SJCRH30 (cell line): ENCODE measurements around the gene MCTP1. TPM values are rescaled to one million over a fixed set of nuclear protein-coding genes. Genes with fewer than 3 reads are reported as not detected.
A peak's percentile ranks its signal among the peaks of the same experiment; 100 is the strongest.

Experiments used
- DNase-seq, 2 experiments: peaks; one replicate each; pipeline ENCODE4 v3.0.0-alpha.2; 2015 to 2020
- H3K27ac ChIP-seq: fragments of 250-450 bp; sonication (Bioruptor Pico); 2 replicates; pipeline ENCODE4 v1.5.1; 2020; ENCODE audit warnings: mild to moderate bottlenecking, moderate library complexity
- H3K27me3 ChIP-seq: fragments of 250-450 bp; sonication (Bioruptor Pico); 2 replicates; pipeline ENCODE4 v1.5.1; 2020; ENCODE audit warnings: mild to moderate bottlenecking, moderate library complexity
- H3K36me3 ChIP-seq: fragments of 250-450 bp; sonication (Bioruptor Pico); 2 replicates; pipeline ENCODE4 v1.5.1; 2020; ENCODE audit warnings: mild to moderate bottlenecking, moderate library complexity
- H3K4me1 ChIP-seq: fragments of 250-450 bp; sonication (Bioruptor Pico); 2 replicates; pipeline ENCODE4 v1.5.1; 2020; ENCODE audit warnings: mild to moderate bottlenecking, moderate library complexity
- H3K4me3 ChIP-seq: fragments of 250-450 bp; sonication (Bioruptor Pico); 2 replicates; pipeline ENCODE4 v1.5.1; 2020; ENCODE audit warnings: mild to moderate bottlenecking, moderate library complexity
- H3K9me3 ChIP-seq: fragments of 250-450 bp; sonication (Bioruptor Pico); replicated peaks from 2 replicates; pipeline ENCODE4 v1.5.1; 2020; ENCODE audit warnings: mild to moderate bottlenecking, moderate library complexity
- total RNA-seq: library from RNA; depleted of rRNA; stranded (reverse); fragments of >200 nt; shearing (Covaris generic); gene quantifications from 2 replicates; pipeline ENCODE4 v1.2.3, GENCODE V29; 2014

The MCTP1 gene
- total RNA-seq, 1 experiment from 2014 or later: 1.8 TPM

DNA sequence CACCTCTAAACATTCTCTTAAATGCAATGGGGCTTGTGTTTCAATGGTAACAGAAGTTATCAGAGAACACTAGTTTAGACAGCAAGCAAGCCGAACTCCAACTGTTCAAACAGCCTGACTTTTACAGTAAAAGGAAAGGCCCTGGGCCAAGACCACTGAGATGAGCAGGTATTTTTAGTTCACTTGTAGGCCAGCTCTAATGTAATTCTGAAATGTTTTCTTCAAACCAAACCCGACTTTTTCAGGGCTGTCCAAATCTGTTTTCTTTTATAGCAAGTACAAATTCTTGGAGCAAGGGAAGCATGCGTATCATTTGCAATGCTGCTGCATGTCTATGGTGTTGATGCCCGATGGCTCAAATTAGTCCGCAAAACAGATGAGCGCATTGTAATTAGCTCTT is 473.6 kb downstream of the MCTP1 start:
- Histone ChIP-seq H3K27me3 (no peaks in the 10 kb centered on the region), H3K36me3 (no peaks in the 10 kb centered on the region)
- DNase-seq: no peak

DNA sequence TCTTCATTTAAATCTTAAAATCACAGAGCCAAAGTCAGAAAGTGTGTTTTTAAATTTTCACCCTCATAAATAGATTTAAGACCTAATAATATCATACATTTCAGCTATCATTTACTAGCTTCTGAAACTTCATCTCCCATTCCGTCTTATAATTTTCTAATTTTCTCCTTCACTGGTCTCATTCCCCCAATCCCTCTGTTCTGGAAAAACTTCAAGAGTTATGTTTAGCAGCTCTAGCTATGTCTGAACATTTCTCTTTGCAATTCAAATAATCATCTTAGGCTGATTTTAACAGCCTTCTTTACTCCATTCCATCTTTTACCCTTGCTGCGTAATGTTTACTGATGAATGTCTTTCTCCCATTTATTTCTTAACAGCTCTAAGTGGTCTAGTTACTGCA is 474.0 kb downstream of the MCTP1 start:
- H3K9me3 ChIP-seq: no peaks in the 10 kb centered on the region

More for the DNA sequence above, 473.6 kb downstream of the MCTP1 start:
- H3K4me3 ChIP-seq: no peak overlapping the region
- H3K4me1 ChIP-seq: no peaks in the 10 kb centered on the region
- H3K27ac ChIP-seq: no peak overlapping the region
- no peaks in the 10 kb centered on the region for H3K9me3 ChIP-seq

DNA sequence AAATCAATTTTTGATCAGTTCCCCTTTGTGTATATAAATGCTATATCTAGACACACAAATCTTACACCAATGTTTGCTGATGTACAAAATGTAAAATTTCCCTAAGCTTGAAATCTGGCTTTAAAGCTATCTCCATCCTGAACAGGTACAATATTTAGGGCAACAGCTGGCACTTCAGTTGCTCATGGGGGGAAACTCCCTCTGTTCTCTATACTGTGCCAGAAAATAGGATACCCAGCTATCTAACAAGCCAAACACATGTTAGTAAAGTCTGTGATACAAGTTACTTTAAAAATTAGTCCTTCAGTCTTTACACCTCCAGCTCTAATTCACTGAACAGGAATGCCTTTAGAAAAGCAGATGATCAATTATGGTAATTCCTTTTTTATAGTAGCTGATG is 474.6 kb downstream of the MCTP1 start:
- Histone ChIP-seq H3K4me1 (no peaks in the 10 kb centered on the region), H3K9me3 (no peaks in the 10 kb centered on the region), H3K4me3 (no peak overlapping the region), H3K27me3 (no peaks in the 10 kb centered on the region), H3K27ac (no peak overlapping the region), H3K36me3 (no peaks in the 10 kb centered on the region)
- DNase-seq: no peak

More for the DNA sequence above, 474.0 kb downstream of the MCTP1 start:
- H3K27ac ChIP-seq: no peak overlapping the region
- DNase-seq: no peak
- H3K36me3 ChIP-seq: no peaks in the 10 kb centered on the region
- H3K4me3 ChIP-seq: no peak overlapping the region
- H3K4me1 ChIP-seq: no peaks in the 10 kb centered on the region
- no peaks in the 10 kb centered on the region for H3K27me3 ChIP-seq

GRCh38 chr5:94808497-94808896 is 476.4 kb downstream of the MCTP1 start:
- Histone ChIP-seq H3K9me3 (no peaks in the 10 kb centered on the region), H3K36me3 (no peaks in the 10 kb centered on the region), H3K27ac (no peak overlapping the region), H3K4me3 (no peak overlapping the region), H3K27me3 (no peaks in the 10 kb centered on the region), H3K4me1 (no peaks in the 10 kb centered on the region)
- no peak for DNase-seq

GRCh38 chr5:94807985-94808384 is 476.9 kb downstream of the MCTP1 start:
- H3K9me3 ChIP-seq: no peaks in the 10 kb centered on the region

GRCh38 chr5:94802450-94802849 is 482.4 kb downstream of the MCTP1 start:
- Histone ChIP-seq H3K4me3 (no peak overlapping the region), H3K9me3 (no peaks in the 10 kb centered on the region), H3K27ac (no peak overlapping the region), H3K27me3 (no peaks in the 10 kb centered on the region), H3K4me1 (no peaks in the 10 kb centered on the region), H3K36me3 (no peaks in the 10 kb centered on the region)
- peak in 1 of 2 experiments; percentile 65 for DNase-seq

More at GRCh38 chr5:94807985-94808384, 476.9 kb downstream of the MCTP1 start:
- Histone ChIP-seq H3K27me3 (no peaks in the 10 kb centered on the region), H3K4me3 (no peak overlapping the region), H3K36me3 (no peaks in the 10 kb centered on the region), H3K4me1 (no peaks in the 10 kb centered on the region), H3K27ac (no peak overlapping the region)
- peak in 1 of 2 experiments; percentile 25 for DNase-seq

DNA sequence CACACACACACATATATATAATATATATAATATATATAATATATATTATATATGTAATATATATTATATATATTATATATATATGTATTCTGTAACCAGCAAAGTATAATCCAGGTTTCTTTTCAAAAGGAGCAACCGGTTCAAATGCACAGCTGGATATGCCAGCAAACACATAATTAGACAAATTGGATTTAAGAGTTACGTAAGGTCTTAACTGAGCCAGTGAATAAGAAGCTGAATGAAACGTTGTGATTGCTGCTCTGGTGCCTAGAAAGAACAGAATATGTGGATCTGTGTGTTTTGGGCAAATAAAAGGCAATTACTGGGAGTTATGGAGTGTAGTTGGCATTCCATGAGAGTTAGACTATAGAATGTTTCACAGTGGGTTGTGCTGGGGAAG is 488.3 kb downstream of the MCTP1 start:
- DNase-seq: no peak
- no peaks in the 10 kb centered on the region for H3K27me3 ChIP-seq
- no peak overlapping the region for H3K27ac ChIP-seq
- H3K9me3 ChIP-seq: no peaks in the 10 kb centered on the region; the same call in 1 of the 2 replicates
- H3K4me3 ChIP-seq: no peak overlapping the region
- no peaks in the 10 kb centered on the region for H3K36me3 ChIP-seq
- no peaks in the 10 kb centered on the region for H3K4me1 ChIP-seq

GRCh38 chr5:94793816-94794198 is 491.1 kb downstream of the MCTP1 start:
- no peak overlapping the region for H3K27ac ChIP-seq
- DNase-seq: no peak

DNA sequence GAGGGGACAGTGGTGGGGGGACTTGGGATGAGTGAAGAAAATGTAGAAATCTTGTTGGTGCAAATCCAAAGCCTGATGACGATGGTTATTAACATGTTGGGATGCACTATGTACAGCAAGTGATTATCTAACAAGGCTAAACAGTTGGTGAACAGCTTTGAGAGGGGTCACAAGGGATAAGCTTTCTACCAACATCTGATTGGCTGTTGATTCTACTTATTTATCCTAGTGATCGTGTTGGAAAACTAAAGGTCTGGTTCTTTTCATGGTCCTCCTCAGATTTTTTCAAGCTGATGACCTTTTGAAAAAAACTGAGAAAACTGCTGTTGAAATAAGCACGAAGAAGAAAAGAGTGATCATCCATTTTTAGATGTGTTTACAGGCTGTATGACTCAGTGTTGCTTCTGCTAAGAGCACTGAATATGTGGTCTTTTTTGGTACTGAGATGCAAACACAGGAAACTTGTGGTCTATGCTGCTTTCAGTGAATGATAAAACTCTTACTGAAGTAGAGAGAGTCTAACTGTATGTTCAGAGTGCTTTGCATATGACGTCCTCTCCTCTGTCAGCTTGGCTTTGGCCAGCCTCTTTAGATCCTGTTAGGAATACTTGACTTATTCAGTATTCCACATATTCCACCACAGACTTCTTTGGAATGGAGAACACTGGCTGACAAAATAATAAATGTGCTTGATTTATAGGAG is 491.6 kb downstream of the MCTP1 start:
- no peaks in the 10 kb centered on the region for H3K4me1 ChIP-seq
- no peak for DNase-seq
- H3K27ac ChIP-seq: no peak overlapping the region
- no peaks in the 10 kb centered on the region for H3K27me3 ChIP-seq
- no peaks in the 10 kb centered on the region; the same call in 1 of the 2 replicates for H3K9me3 ChIP-seq
- H3K4me3 ChIP-seq: no peak overlapping the region
- H3K36me3 ChIP-seq: no peaks in the 10 kb centered on the region

More at GRCh38 chr5:94793816-94794198, 491.1 kb downstream of the MCTP1 start:
- Histone ChIP-seq H3K9me3 (no peaks in the 10 kb centered on the region; the same call in 1 of the 2 replicates), H3K4me1 (no peaks in the 10 kb centered on the region), H3K4me3 (no peak overlapping the region), H3K27me3 (no peaks in the 10 kb centered on the region), H3K36me3 (no peaks in the 10 kb centered on the region)

DNA sequence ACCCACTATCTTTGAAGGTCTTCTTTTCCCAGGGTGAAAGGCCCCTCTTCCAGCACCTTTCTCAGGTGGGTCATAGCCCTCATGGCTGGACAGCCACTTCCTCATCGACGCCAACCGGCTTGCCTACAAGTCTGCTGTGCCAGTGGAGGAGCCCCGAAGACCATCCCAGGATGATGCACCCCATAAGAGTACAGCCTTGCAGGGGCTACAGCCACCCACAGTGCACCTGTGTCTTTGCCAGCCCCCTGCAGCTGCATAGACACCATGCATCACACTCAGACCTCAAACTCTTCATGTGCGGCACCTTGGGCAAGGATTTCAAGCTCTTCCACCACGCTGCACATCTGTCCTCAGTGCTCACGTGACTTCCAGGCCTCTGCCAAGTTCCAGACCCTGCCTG is 493.1 kb downstream of the MCTP1 start:
- DNase-seq: no peak
- Histone ChIP-seq H3K9me3 (no peaks in the 10 kb centered on the region; the same call in 1 of the 2 replicates), H3K27ac (no peak overlapping the region), H3K36me3 (no peaks in the 10 kb centered on the region), H3K27me3 (no peaks in the 10 kb centered on the region), H3K4me3 (no peak overlapping the region), H3K4me1 (no peaks in the 10 kb centered on the region)

DNA sequence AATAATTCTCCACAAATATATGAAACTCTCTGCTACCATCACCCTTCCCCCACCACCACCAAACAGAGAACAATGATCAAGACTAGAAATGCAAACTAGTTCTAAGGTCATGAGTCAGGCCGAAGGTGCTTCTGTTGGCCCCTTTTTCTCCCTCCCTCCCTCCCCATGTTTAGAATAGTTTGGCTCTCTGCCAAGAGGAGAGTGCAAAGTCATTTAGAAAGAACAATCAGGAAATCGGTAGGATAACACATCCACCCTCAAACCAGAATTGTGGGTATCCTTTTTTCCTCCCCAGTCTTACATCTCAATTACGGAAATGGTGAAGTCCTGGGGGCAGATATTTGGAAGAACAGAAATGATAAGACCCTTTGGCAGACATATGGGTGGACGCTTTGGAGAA is 496.4 kb downstream of the MCTP1 start:
- no peak for DNase-seq
- no peak overlapping the region for H3K27ac ChIP-seq
- no peaks in the 10 kb centered on the region for H3K4me1 ChIP-seq
- no peaks in the 10 kb centered on the region for H3K9me3 ChIP-seq
- no peak overlapping the region for H3K4me3 ChIP-seq
- H3K27me3 ChIP-seq: no peaks in the 10 kb centered on the region
- H3K36me3 ChIP-seq: no peaks in the 10 kb centered on the region

GRCh38 chr5:94784536-94785505 is 500.1 kb downstream of the MCTP1 start:
- no peak overlapping the region for H3K4me3 ChIP-seq
- no peaks in the 10 kb centered on the region for H3K27me3 ChIP-seq
- H3K36me3 ChIP-seq: no peaks in the 10 kb centered on the region
- DNase-seq: peak in 1 of 2 experiments; percentile 37
- H3K27ac ChIP-seq: no peak overlapping the region
- H3K9me3 ChIP-seq: no peaks in the 10 kb centered on the region
- H3K4me1 ChIP-seq: no peaks in the 10 kb centered on the region

DNA sequence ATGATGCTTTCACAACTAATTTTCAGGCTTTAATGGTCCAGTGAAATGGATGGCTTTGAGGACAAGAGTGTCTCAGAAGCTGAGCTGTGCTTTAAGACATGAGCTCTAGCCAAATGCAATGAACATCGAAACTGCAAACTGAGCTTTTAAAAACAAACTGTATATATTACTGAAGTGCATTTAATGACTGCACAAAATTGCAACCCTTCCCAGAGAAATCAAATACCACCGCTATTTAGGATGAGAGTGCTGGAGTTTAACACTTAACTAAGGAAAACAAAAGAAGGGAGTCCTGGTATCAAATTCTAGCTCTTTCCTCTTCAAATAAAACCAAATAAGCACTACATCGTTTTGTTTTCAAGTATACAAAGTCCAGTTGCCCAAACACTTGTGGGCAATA is 502.5 kb downstream of the MCTP1 start:
- H3K4me1 ChIP-seq: no peaks in the 10 kb centered on the region
- no peaks in the 10 kb centered on the region for H3K27me3 ChIP-seq
- DNase-seq: no peak
- no peaks in the 10 kb centered on the region for H3K36me3 ChIP-seq
- H3K4me3 ChIP-seq: no peak overlapping the region
- no peaks in the 10 kb centered on the region for H3K9me3 ChIP-seq
- no peak overlapping the region for H3K27ac ChIP-seq

DNA sequence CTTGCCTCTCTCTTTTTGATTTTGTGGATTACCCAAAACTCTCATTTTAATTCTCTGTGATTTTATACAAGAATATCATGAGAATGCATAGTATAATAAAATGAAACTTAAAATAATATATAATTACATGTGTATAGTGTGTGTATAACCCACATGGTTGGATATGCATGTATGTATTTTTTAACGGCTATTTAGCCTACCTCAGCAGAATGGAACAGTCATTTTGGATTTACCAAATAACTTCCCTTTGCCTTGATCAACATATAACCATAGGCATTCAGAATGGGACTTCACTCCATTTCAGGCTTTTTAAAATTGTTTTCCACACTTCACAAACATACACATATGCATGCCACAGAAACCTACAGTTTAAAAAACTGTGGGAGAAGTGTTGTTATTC is 505.2 kb downstream of the MCTP1 start:
- Histone ChIP-seq H3K4me3 (no peak overlapping the region), H3K27me3 (no peaks in the 10 kb centered on the region), H3K27ac (no peak overlapping the region), H3K36me3 (no peaks in the 10 kb centered on the region), H3K9me3 (no peaks in the 10 kb centered on the region), H3K4me1 (no peaks in the 10 kb centered on the region)
- DNase-seq: no peak

DNA sequence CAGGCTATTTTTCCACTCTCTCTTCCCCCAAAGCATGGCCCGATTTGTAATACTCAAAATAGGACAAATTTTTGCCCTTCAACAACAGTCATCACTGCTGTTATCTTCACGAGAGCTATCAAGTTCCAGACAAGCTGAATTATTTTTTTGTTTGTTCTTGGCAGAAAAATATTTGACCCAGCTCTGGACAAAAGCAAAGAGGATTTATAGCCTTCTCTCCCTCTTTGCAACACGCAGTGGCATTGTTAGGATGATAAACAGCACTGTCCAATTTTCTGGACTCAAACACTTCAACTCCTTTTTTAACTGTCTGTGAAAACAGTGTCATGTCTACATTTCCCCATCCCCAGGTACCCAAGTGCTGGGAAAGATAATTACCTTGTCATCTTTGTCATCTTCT is 506.2 kb downstream of the MCTP1 start:
- DNase-seq: no peak
- H3K4me1 ChIP-seq: no peaks in the 10 kb centered on the region
- no peak overlapping the region for H3K4me3 ChIP-seq
- H3K27ac ChIP-seq: no peak overlapping the region
- H3K9me3 ChIP-seq: no peaks in the 10 kb centered on the region
- no peaks in the 10 kb centered on the region for H3K27me3 ChIP-seq
- no peaks in the 10 kb centered on the region for H3K36me3 ChIP-seq
